Endothelial cell of umbilical vein (primary cell): ENCODE measurements around the gene USP49. TPM values are rescaled to one million over a fixed set of nuclear protein-coding genes. Genes with fewer than 3 reads are reported as not detected.
A peak's percentile ranks its signal among the peaks of the same experiment; 100 is the strongest.

Source experiments
- BruUV-seq: library from RNA; stranded (reverse); fragments of 400-500 nt; replicated peaks from 2 replicates; lab custom pipeline; 2021; lab: Mats Ljungman, UMichigan
- CTCF ChIA-PET: fragments of 300-600, 350-600 bp; sonication (Branson Sonifier 250); formaldehyde crosslinking; loops from one replicate; lab custom pipeline; 2021; ENCODE audit warnings: antibody characterized with exemption, inconsistent platforms; lab: Charles Lee
- POLR2A ChIA-PET: fragments of 300-600, 350-600 bp; sonication (Branson Sonifier 250); formaldehyde crosslinking; loops from one replicate; lab custom pipeline; 2021; ENCODE audit warnings: antibody characterized with exemption, inconsistent platforms; lab: Charles Lee
- DNase-seq: peaks from one replicate; pipeline ENCODE4 v3.0.0-alpha.2; 2011; ENCODE audit warnings: low read depth, low spot score
- FAIRE-seq: peaks from 2 replicates; lab custom pipeline; 2011; peaks lifted over from hg19 to GRCh38; lab: Jason Lieb, UNC
- H2AFZ ChIP-seq: 2 replicates; pipeline ENCODE4 v1.6.0; 2012; ENCODE audit warnings: low read depth, low read length, control low read depth, inconsistent platforms
- H3K27ac ChIP-seq: 2 replicates; pipeline ENCODE4 v1.5.1; 2011; ENCODE audit warnings: low read depth, mild to moderate bottlenecking, control low read depth, low read length, moderate library complexity; ENCODE audit not compliant: insufficient read depth
- H3K27me3 ChIP-seq, 2 experiments: 2 replicates each; pipeline versions ENCODE4 v1.6.0 to v1.6.1; 2011; ENCODE audit warnings: low read length in 2 of 2, mixed read lengths in 1 of 2; ENCODE audit not compliant: control insufficient read depth in 2 of 2, insufficient read depth in 2 of 2
- H3K36me3 ChIP-seq, 2 experiments: 2 replicates in 1 of 2; 3 replicates in 1 of 2; pipeline ENCODE4 v1.5.1; 2011; ENCODE audit warnings: low read length in 2 of 2, mild to moderate bottlenecking in 1 of 2, moderate library complexity in 1 of 2; ENCODE audit not compliant: control insufficient read depth in 2 of 2, insufficient read depth in 2 of 2; ENCODE audit errors: extremely low read depth in 1 of 2
- H3K4me1 ChIP-seq: 3 replicates; pipeline ENCODE4 v1.5.1; 2011; ENCODE audit warnings: mild to moderate bottlenecking, low read length; ENCODE audit not compliant: control insufficient read depth, insufficient read depth; ENCODE audit errors: extremely low read depth
- H3K4me2 ChIP-seq: 2 replicates; pipeline ENCODE4 v1.6.1; 2011; ENCODE audit warnings: low read length, control low read depth, mixed read lengths; ENCODE audit not compliant: insufficient read depth
- H3K4me3 ChIP-seq, 3 experiments: fragments of 200-600 bp in 1 of 3; sonication (generic), shearing (Covaris generic) in 1 of 3; replicated peaks in 1 of 3; 2 replicates each; pipeline ENCODE4 v1.5.1; 2011 to 2016; ENCODE audit warnings: control low read depth in 3 of 3, low read length in 3 of 3, mild to moderate bottlenecking in 2 of 3, inconsistent platforms in 1 of 3, low read depth in 1 of 3, moderate library complexity in 1 of 3; ENCODE audit not compliant: insufficient read depth in 1 of 3
- H3K79me2 ChIP-seq: 2 replicates; pipeline ENCODE4 v1.6.0; 2012; ENCODE audit warnings: low read length, inconsistent platforms; ENCODE audit not compliant: control insufficient read depth, insufficient read depth
- H3K9ac ChIP-seq: replicated peaks from 2 replicates; pipeline ENCODE3; 2011; ENCODE audit warnings: low read length, control low read depth; ENCODE audit not compliant: insufficient read depth; ENCODE audit errors: extremely low read depth
- H3K9me1 ChIP-seq: replicated peaks from 3 replicates; pipeline ENCODE4 v1.6.0; 2011; ENCODE audit warnings: mild to moderate bottlenecking, low read length; ENCODE audit not compliant: control insufficient read depth, insufficient read depth; ENCODE audit errors: extremely low read depth
- H3K9me3 ChIP-seq: replicated peaks from 2 replicates; pipeline ENCODE4 v1.5.1; 2012; ENCODE audit warnings: low read length, inconsistent platforms; ENCODE audit not compliant: control insufficient read depth, insufficient read depth
- H4K20me1 ChIP-seq: replicated peaks from 2 replicates; pipeline ENCODE3; 2011; ENCODE audit warnings: mild to moderate bottlenecking, low read length; ENCODE audit not compliant: control insufficient read depth, insufficient read depth; ENCODE audit errors: extremely low read depth
- EZH2 ChIP-seq: IDR thresholded peaks from 2 replicates; pipeline ENCODE4 v1.6.1; 2012; ENCODE audit warnings: borderline replicate concordance, low read depth, mild to moderate bottlenecking, moderate library complexity, low read length, inconsistent platforms; ENCODE audit not compliant: severe bottlenecking
- FOS ChIP-seq: IDR thresholded peaks from 2 replicates; pipeline ENCODE4 v1.6.1; 2011; ENCODE audit warnings: mild to moderate bottlenecking, low read length, moderate library complexity, borderline replicate concordance; ENCODE audit not compliant: insufficient read depth
- GATA2 ChIP-seq: IDR thresholded peaks from 2 replicates; pipeline ENCODE4 v1.7.0; 2011; ENCODE audit warnings: low read depth, mild to moderate bottlenecking, moderate library complexity, mixed read lengths, low read length; ENCODE audit not compliant: insufficient read length, insufficient read depth
- JUN ChIP-seq: IDR thresholded peaks from 2 replicates; pipeline ENCODE4 v1.6.1; 2011; ENCODE audit warnings: borderline replicate concordance, low read depth; ENCODE audit not compliant: insufficient read length, insufficient read depth
- MYC ChIP-seq: IDR thresholded peaks from one replicate; pipeline ENCODE4 v1.6.1; 2011; ENCODE audit warnings: mild to moderate bottlenecking, low read depth, low read length
- POLR2A ChIP-seq: IDR thresholded peaks from 2 replicates; pipeline ENCODE4 v1.6.1; 2012; ENCODE audit warnings: low read depth, mild to moderate bottlenecking, control low read depth, low read length
- POLR2AphosphoS5 ChIP-seq: IDR thresholded peaks from 2 replicates; pipeline ENCODE4 v1.6.1; 2012; ENCODE audit warnings: low read depth, mild to moderate bottlenecking, control low read depth, low read length, moderate library complexity; ENCODE audit not compliant: insufficient read depth
- dilution Hi-C: fragments of 300-500 bp; cut with MboI; formaldehyde crosslinking; loops from one replicate; pipeline ENCODE4 v1.15.0; 2019; ENCODE audit warnings: low sequenced_read_pairs; ENCODE audit not compliant: extremely low pct_ligation_motif_present
- intact Hi-C: fragments of 100-400 bp; cut with micrococcal nuclease; formaldehyde crosslinking; loops from one replicate; pipeline ENCODE4 v1.10.0; 2022
- polyA plus RNA-seq, 4 experiments: library from polyadenylated mRNA; depleted of rRNA in 3 of 4; stranded (reverse) in 3 of 4; unstranded in 1 of 4; fragments of >200 nt; gene quantifications; 2 replicates each; pipeline versions ENCODE4 v1.2.1 to v1.2.3, GENCODE V29; 2011 to 2012; ENCODE audit warnings: missing spikeins in 1 of 4
- total RNA-seq: library from RNA; stranded (reverse); gene quantifications from 2 replicates; pipeline ENCODE4 v1.2.3, GENCODE V29; 2021
- TF ChIP-seq, protein P1 (sequence below), 2 donors: IDR thresholded peaks; 1 replicate in 1 of 2; 2 replicates in 1 of 2; pipeline ENCODE4 v1.5.1; 2011; ENCODE audit warnings: low read length in 2 of 2, mild to moderate bottlenecking in 2 of 2, moderate library complexity in 2 of 2, control low read depth in 1 of 2, inconsistent platforms in 1 of 2, low read depth in 1 of 2; ENCODE audit not compliant: insufficient read depth in 1 of 2; ENCODE audit errors: extremely low read depth in 1 of 2
- TF ChIP-seq, protein P2 (sequence below): IDR thresholded peaks from 2 replicates; pipeline ENCODE4 v1.6.1; 2011; ENCODE audit not compliant: insufficient read depth, insufficient read length

The USP49 gene
- total and polyA plus RNA-seq, 2 donors (not counting 3 experiments of a cell fraction or from before 2014, with no cell fraction given), result 2.4 to 4.1 TPM

DNA sequence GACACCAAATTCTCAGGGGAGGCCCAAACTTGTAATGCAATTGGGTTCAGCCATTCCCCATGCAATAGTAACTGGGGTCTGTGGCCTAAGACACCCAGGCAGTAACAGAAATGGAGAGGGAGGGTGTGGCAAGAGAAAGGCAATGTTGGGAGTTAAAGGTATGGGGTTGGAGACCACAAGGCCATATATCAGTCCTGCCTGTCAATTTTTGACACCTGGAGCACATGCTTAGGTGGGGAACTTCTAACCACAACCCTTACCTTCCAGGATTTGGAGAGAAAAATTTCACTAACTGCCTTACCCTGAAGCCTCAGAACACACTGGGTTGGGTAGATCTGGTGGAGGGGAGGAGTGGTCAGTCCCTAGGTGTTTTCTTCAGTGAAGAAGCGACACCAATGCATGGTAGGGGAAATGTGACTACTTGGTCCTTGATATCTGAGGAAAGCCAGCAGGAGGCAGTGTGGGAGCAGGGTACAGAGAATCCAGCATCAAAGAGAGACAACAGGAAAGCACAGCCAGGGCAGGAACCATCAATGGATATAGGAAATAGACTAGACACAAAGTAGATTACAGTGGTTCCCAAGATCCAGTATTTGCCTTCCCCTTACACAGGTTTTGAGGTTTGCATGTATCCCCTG lies 6.8 kb upstream of the USP49 start:
- Histone ChIP-seq H3K79me2 (no peaks in the 10 kb centered on the region), H3K4me1 (no peaks in the 10 kb centered on the region), H3K36me3 (peaks cover 4 to 11% of the 10 kb centered on the region in 2 experiments), H4K20me1 (no peaks in the 10 kb centered on the region), H3K9me1 (no peaks in the 10 kb centered on the region), H3K9ac (no peak overlapping the region), H3K27me3 (no peaks in the 10 kb centered on the region), H3K4me3 (no peak overlapping the region), H2AFZ (no peak overlapping the region), H3K4me2 (no peak overlapping the region), H3K9me3 (no peaks in the 10 kb centered on the region), H3K27ac (no peak overlapping the region)
- BruUV-seq, result no TSS peak
- TF ChIP-seq, protein P1, sequence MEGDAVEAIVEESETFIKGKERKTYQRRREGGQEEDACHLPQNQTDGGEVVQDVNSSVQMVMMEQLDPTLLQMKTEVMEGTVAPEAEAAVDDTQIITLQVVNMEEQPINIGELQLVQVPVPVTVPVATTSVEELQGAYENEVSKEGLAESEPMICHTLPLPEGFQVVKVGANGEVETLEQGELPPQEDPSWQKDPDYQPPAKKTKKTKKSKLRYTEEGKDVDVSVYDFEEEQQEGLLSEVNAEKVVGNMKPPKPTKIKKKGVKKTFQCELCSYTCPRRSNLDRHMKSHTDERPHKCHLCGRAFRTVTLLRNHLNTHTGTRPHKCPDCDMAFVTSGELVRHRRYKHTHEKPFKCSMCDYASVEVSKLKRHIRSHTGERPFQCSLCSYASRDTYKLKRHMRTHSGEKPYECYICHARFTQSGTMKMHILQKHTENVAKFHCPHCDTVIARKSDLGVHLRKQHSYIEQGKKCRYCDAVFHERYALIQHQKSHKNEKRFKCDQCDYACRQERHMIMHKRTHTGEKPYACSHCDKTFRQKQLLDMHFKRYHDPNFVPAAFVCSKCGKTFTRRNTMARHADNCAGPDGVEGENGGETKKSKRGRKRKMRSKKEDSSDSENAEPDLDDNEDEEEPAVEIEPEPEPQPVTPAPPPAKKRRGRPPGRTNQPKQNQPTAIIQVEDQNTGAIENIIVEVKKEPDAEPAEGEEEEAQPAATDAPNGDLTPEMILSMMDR (IDR thresholded peaks at IDR 0.05; ENCODE audit: extremely low read depth in 1 of 2, insufficient read depth in 1 of 2, low read depth in 1 of 2, low read length in 2 of 2), result peak; percentile 19 to 30
- no peak for TF ChIP-seq GATA2
- ChIA-PET POLR2A (no interaction called here), CTCF (interaction anchor here (1.4 to 2.5 kb wide), 2 partner anchors 101 to 143 kb away, joined by 4 to 8 read pairs; no protein-coding TSS in a partner anchor)
- intact Hi-C loops (loop anchor here (1.0 to 2.0 kb wide), 2 partner anchors 15 to 142 kb away; no protein-coding TSS in a partner anchor), dilution Hi-C loops (no loop called here)
- FAIRE-seq, result peak; percentile 26
- DNase-seq, result no peak

DNA sequence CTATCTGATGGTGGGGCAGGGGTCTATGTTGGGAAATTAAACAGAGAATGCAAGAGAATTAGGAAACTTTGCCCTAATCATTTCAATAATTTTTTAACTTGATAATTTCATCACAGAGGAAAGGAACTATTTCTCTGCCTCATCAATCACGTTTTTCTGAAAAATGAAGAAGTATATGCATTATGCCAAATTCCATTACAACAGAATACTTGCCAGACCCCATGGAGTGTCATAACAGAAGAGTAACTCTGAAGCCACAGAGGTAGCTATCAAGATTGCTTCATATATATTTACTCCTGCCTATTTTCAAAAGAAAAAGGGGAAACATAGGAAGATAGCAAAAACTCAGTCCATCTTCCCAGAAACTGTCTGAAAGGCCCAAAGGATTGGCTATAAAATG lies 5.7 kb upstream of the USP49 start:
- FAIRE-seq, result no peak
- dilution Hi-C loops, result no loop called here

More for the DNA sequence above, 5.7 kb upstream of the USP49 start:
- Histone ChIP-seq H3K79me2 (no peaks in the 10 kb centered on the region), H3K9ac (no peak overlapping the region), H2AFZ (no peak overlapping the region), H3K9me3 (no peaks in the 10 kb centered on the region), H3K27ac (no peak overlapping the region), H3K9me1 (no peaks in the 10 kb centered on the region), H3K4me3 (no peak overlapping the region), H3K4me2 (no peak overlapping the region), H3K36me3 (peaks cover 3 to 4% of the 10 kb centered on the region in 2 experiments), H4K20me1 (no peaks in the 10 kb centered on the region), H3K27me3 (no peaks in the 10 kb centered on the region), H3K4me1 (peaks cover 3% of the 10 kb centered on the region)
- no peak for DNase-seq
- TF ChIP-seq, protein P1 (IDR thresholded peaks at IDR 0.05; ENCODE audit: extremely low read depth in 1 of 2, insufficient read depth in 1 of 2, low read depth in 1 of 2, low read length in 2 of 2), result no peak
- TF ChIP-seq JUN, result no peak
- TF ChIP-seq POLR2AphosphoS5, result no peak
- TF ChIP-seq FOS, result no peak
- TF ChIP-seq EZH2, result no peak
- TF ChIP-seq, protein P2, sequence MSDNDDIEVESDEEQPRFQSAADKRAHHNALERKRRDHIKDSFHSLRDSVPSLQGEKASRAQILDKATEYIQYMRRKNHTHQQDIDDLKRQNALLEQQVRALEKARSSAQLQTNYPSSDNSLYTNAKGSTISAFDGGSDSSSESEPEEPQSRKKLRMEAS, result no peak
- TF ChIP-seq MYC, result no peak
- no peak for TF ChIP-seq GATA2
- TF ChIP-seq POLR2A, result no peak
- BruUV-seq, result no TSS peak
- POLR2A ChIA-PET, result no interaction called here
- CTCF ChIA-PET, result interaction anchor here (1.0 kb wide), 2 partner anchors 11 to 100 kb away, joined by 3 to 4 read pairs; no protein-coding TSS in a partner anchor
- intact Hi-C loops, result no loop called here
